HG03139 (cell line): ENCODE data around the gene ASCL5.

ENCODE experiments used
- ATAC-seq: cut with Tn5 transposase; IDR thresholded peaks from one replicate; pipeline ENCODE4 v1.9.1; 2021; ENCODE audit not compliant: unreplicated experiment

ASCL5 gene

GRCh38 chr1:201111156-201111555, 15.8 kb downstream of the ASCL5 start:
- ATAC-seq = no peak

- ATAC-seq = no peak
These were observed 16.4 kb downstream of the ASCL5 start for GRCh38 chr1:201110616-201111015.

GRCh38 chr1:201110138-201110537, 16.8 kb downstream of the ASCL5 start:
- no peak for ATAC-seq

GRCh38 chr1:201109651-201110050, 17.3 kb downstream of the ASCL5 start:
- ATAC-seq = no peak

DNA sequence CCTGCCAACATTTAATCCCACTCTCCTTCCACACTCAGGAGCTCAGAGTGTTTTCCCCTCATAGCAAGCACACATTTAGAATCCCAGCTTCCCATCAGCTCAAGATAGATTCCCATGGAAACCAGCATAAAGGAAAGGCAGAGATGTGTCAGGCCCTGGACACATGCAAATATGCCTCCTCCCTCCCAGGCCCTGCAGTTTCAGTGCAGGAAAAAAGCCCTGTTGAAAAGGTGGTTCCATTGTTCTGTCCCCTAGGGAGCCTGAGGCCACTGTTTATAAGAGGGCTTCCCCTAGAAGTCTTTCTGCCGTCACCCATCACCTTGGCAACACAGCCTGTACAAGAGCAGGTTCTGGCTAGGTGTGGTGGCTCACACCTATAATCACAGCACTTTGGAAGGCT, 18.4 kb downstream of the ASCL5 start:
- no peak for ATAC-seq

GRCh38 chr1:201105688-201106087, 21.3 kb downstream of the ASCL5 start:
- no peak for ATAC-seq

- no peak for ATAC-seq
These were observed 22.8 kb downstream of the ASCL5 start for GRCh38 chr1:201104141-201104540.

DNA sequence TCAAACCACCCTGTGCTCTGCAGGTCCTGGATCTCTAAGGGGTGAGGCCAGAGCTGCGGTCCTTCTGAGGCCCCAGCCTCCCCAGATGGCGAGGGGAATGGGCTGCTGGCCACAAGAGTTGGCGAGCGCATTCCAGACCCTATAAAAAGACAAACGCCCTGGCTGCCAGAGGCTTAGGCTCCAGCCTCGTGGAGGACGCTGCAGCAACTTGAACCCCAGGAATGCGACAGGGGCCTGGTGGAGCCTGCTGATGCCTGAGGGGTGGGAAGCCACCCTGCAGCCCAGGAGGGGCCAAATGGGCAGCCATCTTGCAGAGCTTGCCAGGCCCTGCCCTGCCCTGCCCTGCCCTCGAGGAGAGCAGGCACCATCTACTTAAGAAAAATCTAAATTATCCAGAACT, 23.3 kb downstream of the ASCL5 start:
- ATAC-seq = no peak

- ATAC-seq = no peak
These were observed 26.6 kb downstream of the ASCL5 start for GRCh38 chr1:201100169-201100930.

DNA sequence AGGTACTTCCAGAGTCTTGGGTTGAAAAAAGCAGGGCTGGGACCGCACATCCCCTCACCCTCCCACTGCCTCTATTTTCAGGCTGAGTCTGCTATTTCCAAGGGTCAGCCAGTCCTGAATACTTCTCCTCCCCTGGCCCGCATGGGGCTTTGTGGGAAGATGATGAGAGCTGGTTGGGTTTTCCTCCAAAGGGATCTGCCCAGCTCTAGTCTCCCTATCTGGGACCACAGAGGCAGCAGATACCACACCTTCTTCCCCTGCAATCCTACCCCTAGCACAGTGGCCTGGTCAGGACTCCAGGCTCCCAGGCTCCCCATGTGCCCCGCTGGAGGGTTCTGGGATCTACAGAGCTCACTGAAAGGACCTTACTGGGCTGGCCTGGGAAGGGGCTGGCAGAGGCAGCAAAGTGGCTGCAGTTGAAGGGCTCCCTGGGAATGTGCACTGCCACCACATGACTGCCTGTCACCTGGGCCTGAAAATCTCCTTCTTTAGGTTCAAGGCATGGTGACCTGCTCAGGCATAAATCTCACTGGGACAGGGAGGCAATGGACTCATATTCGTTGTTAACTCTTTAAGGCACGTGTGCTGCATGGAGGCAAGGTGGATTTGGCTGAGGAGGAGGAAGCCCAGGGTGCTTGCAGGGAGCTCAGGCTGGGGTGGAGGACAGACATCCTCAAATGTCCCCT, 27.8 kb downstream of the ASCL5 start:
- ATAC-seq = no peak

- no peak for ATAC-seq
These were observed 29.8 kb downstream of the ASCL5 start for GRCh38 chr1:201096977-201097856.

- ATAC-seq = no peak
These were observed 30.9 kb downstream of the ASCL5 start for GRCh38 chr1:201096041-201096461.

GRCh38 chr1:201095581-201095980, 31.4 kb downstream of the ASCL5 start:
- no peak for ATAC-seq

- ATAC-seq = no peak
These were observed 32.2 kb downstream of the ASCL5 start for GRCh38 chr1:201094832-201095231.

- ATAC-seq = no peak
These were observed 33.0 kb downstream of the ASCL5 start for GRCh38 chr1:201093962-201094361.

DNA sequence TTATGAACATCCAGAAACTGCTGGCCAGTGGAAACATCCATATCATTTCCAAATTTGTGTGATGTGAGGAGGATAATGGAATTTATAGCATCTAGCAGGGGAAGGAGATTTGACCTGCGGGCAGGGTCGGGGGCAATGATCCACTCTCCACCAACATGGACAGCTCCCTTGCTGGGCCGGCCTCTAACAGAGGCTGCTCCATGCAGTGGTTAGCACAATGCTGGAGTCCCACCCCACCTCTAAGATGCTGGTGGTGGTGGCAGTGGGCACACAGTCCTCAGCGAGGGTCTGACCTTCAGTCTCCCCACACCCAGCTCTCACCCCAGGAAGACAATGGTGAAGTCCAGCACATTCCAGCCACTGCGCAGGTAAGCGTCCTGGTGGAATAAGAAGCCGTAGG, 33.4 kb downstream of the ASCL5 start:
- no peak for ATAC-seq

DNA sequence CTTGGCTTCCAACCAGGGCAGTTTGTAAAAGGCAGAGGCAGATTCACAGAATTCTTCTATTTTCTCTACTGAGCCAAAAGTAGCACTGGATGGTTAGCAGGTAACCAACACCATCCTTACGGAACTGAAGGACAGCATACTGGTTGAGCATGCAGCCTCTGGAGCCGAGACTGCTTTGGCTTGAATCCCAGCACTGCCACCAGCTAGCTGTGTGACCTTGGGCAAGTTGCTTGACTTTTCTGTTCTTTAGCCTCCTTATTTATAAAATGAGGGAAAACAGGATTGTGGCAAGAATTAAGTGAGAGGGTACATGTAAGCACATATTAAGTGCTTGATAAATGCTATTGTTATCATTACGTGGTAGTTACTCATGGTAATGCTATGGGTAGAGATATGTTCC, 34.2 kb downstream of the ASCL5 start:
- ATAC-seq = no peak

DNA sequence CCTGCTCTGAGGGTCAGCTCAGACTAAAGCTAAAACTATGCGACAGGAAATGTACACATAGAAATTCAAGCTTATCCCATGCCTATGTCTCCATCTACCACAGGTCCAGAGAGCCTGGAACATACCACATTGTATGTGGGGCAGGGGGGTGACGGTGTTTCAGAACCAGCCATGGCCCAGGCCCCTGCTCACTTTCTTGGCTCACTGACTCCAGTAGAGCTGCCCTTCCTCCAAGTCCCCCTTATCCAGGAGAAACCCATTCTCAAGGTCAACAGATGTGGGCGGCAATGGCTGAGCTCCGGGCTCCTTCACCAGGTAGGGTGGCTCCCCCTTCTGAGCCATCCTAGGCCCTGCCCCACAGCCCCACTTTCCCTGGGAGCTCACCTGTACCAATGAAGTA, 35.7 kb downstream of the ASCL5 start:
- no peak for ATAC-seq

- no peak for ATAC-seq
These were observed 36.4 kb downstream of the ASCL5 start for GRCh38 chr1:201090541-201090940.

GRCh38 chr1:201089596-201089995, 37.4 kb downstream of the ASCL5 start:
- no peak for ATAC-seq

DNA sequence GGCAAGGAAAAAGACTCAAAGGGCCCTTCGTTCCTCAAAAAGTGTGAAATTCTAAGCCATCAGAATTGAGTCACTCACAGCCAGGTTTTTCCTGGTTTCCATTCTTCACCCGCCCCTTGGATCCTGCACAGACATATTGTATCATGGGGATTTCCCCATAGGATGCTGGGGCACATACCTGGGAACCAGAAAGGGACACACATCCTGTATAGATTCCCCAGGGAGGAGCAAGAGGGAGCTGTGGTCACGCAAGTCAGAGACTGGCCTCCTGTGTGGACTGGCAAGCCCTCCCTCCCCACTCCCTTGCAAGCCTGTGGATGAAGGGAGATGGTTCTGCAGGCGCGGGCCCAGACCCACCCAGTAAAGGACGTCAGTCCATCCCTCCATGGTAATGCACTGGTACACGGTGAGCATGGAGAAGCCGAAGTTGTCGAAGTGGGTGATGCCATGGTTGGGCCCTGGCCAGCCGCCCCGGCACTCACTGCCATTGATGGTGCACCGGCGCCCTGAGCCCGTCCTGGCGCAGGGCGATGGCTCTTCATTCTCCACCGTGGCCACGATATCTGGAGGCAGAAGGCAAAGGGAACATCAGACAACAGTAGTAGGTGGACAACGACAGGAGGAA, 38.0 kb downstream of the ASCL5 start:
- no peak for ATAC-seq
